Ishikawa (cell line): Measurements from ENCODE around the gene MORF4L1.

Experiments
- CEBPB ChIP-seq: IDR thresholded peaks from 2 replicates; pipeline ENCODE4 v1.6.1; 2012
- EP300 ChIP-seq: IDR thresholded peaks from 2 replicates; pipeline ENCODE4 v1.6.1; 2012; ENCODE audit warnings: borderline replicate concordance
- MAX ChIP-seq: IDR thresholded peaks from 2 replicates; pipeline ENCODE4 v1.6.1; 2012
- NFIC ChIP-seq: IDR thresholded peaks from 2 replicates; pipeline ENCODE4 v1.6.1; 2012
- REST ChIP-seq: IDR thresholded peaks from 2 replicates; pipeline ENCODE4 v1.6.1; 2012; ENCODE audit warnings: low read depth, mild to moderate bottlenecking
- TAF1 ChIP-seq: IDR thresholded peaks from 2 replicates; pipeline ENCODE4 v1.6.1; 2012; ENCODE audit warnings: low read depth, mild to moderate bottlenecking
- TEAD4 ChIP-seq: IDR thresholded peaks from 2 replicates; pipeline ENCODE4 v1.6.1; 2012
- YY1 ChIP-seq: IDR thresholded peaks from 2 replicates; pipeline ENCODE4 v1.6.1; 2012; ENCODE audit warnings: low read depth
- ZBTB7A ChIP-seq: IDR thresholded peaks from 2 replicates; pipeline ENCODE4 v1.6.1; 2012; ENCODE audit warnings: low read depth
- TF ChIP-seq, protein P1 (sequence below): IDR thresholded peaks from 2 replicates; pipeline ENCODE4 v1.6.1; 2012

DNA sequence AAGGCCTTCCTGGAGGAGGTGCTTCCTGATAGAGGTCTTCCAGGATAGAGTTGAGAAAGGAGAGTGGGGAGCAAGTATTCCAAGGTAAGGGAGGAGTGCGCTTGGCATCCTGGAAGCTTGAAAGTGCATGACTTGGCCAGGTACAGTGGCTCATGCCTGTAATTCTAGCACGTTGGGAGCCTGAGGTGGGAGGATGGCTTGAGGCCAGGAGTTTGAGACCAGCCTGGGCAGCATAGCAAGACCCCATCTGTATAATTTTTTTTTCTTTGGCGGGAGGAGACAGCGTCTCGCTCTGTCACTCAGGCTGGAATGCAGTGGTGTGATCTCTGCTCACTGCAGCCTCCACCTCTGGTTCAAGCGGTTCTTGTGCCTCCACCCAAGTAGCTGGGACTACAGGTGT is 19.2 kb upstream of the MORF4L1 start:
- TF ChIP-seq REST (no peak), CEBPB (no peak), MAX (no peak), TEAD4 (no peak), TAF1 (no peak), EP300 (no peak), ZBTB7A (no peak), NFIC (no peak), YY1 (no peak)
- TF ChIP-seq, protein P1, sequence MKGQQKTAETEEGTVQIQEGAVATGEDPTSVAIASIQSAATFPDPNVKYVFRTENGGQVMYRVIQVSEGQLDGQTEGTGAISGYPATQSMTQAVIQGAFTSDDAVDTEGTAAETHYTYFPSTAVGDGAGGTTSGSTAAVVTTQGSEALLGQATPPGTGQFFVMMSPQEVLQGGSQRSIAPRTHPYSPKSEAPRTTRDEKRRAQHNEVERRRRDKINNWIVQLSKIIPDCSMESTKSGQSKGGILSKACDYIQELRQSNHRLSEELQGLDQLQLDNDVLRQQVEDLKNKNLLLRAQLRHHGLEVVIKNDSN = no peak
